HG03196 (cell line): ENCODE data around the gene FRRS1L.

Source experiments
- ATAC-seq: cut with Tn5 transposase; IDR thresholded peaks from one replicate; pipeline ENCODE4 v1.9.1; 2021; ENCODE audit not compliant: unreplicated experiment

FRRS1L gene

DNA sequence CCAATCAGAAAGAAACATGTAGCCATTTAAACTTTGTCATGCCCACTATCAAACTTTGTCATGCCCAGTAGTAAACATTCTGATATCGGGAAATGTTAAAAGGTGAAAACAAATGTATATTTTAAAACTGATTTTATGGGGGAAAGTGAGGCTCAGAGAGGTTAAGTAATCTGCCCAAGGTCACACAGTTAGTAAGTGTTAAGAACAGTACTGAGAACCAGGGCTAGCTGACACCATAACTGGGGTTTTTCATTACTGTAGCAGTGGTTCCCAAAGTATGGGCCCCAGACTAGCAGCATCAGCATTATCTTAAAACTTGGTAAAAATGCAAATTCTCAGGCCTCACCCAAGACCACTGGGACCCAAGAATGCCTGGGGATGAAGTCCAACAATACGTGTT, 9.9 kb upstream of the FRRS1L start:
- no peak for ATAC-seq

DNA sequence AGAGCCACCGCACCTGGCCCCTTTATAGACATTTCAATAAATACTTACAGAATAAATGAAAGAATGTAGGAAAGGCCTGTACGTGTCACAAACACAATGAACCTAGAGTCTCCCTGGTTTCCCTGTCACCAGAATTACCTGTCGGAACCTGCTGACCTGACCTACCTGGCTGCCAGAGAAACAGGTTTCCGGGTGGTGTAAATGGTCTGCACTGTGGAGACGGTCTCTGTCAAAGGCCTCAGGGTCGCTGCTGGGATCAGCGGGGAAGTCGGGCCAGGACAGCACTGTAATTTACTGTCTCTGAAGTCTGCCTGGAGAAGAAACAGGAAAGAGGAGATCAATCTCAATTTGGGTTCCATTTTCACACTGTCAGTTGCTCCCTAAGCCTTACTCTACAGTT, 9.3 kb upstream of the FRRS1L start:
- ATAC-seq = no peak

DNA sequence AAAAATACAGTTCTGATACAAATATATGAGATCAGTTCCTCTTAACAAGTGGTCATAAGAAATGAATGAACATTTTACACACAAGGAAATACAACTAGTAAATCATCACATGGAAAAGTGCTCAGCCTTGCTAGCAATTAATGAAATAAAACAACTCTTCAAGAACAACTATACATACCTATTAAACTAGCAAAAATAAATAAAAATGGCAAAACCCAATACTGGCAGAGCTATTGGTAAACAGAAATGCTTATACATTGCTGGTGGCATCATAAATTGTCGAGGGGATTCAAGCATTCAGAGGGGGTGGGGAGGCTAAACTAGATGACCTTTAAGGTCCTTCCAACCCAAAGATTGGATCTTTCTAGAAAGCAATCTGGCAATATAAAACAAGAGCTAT, 5.9 kb upstream of the FRRS1L start:
- no peak for ATAC-seq

DNA sequence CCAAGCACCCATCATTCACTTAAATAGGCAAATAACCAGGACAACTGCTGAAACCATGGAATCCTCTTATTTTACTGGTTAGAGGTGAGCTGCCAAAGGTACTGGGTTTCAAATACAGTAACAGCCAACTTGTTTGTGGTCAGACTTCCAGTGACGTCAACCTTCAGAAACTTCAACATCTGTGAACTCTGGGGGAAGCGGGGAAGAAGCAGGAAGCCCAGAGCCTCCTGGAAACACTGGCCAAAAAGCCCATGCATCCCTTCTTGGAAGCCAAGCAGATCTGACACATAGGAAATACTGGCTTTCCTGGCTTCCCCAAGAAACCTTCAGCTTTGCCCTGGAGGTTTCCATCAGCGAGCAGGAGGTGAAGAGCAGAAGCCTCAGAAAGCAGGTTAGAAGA, 4.9 kb upstream of the FRRS1L start:
- no peak for ATAC-seq

DNA sequence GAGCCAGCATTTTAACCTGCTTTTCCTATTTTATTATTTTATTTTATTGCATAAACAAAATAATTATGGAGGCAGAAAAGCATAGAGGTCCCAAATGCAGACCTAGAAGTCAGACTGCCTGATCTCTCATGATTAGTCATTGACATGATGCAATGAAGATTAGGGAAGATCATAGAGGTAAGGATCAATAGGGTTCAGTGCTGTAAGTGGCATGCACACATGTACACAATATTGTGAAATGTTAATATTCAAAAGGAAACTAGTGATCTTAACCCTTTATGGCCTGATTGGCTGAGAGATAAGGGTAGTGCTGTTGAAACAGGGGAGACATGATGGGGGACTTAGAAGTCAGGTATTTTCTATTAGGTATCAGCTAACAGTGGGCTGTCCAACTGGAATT, 1.1 kb upstream of the FRRS1L start:
- ATAC-seq = no peak

DNA sequence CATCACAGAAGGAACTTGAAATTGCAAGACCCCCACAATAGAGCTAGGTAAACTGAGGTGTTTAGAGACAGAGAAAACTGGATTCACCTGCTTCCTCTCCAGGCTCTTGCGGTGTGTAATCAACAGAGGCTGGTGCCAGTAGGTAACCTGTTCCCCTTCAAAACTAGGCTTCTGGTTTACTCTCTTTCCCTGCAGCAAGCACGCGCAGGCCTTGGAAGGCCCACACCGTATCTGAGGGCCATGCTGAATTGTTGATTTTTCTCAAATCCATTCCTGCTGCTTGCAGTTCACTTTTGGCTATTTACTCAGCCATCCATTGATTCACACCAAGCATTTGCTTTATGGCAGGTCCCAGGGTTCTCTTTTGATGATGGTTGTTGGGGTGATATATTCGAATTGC, 667 bp upstream of the FRRS1L start:
- no peak for ATAC-seq

DNA sequence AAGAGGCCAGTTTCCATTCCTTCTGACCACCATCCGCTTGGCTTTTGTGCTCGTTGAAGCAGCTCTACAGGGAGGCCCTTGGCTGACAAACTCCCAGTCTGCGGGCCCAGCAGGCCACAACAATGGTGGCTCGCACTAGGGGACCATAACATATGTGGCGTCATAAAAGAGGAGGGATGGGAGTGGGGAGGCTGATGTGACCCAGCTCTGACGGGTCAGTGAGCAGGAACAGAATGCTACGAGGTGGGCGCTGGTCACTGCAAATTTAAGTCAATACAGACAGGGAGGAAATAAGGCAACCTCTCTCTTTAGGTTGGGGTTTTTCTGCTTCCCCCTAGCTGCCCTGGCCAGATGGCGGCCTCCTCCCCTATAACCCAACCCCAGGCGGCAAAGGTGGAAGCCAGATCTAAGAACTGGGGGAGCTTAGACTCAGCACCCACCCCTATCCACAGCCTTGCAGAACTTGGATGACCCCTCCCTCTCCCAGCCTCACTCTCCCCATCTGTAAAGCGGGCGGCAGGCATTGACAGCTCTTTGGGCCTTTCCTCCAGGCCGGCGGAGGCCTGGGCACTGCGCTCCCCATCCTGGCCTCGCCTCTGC, 778 bp downstream of the FRRS1L start:
- ATAC-seq = no peak

DNA sequence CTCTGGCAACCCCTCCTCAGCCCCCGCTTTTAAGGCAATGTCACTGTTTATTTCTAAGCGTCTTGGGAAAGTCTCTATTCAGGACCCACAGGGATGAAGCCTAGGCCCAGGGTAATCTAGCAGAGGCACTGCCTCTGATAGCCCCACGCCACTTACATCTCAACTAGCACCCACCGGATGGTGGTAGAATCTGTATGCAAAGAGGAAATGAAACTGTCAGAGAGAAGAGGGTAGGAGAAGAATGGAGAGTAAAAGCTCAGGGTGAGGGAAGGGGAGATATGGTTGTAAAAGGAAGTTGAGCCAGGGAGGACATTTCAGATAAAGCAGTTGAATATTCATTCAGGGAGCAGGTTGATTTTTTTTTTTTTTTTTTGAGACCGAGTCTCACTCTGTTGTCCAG, 3.0 kb downstream of the FRRS1L start:
- ATAC-seq = no peak

DNA sequence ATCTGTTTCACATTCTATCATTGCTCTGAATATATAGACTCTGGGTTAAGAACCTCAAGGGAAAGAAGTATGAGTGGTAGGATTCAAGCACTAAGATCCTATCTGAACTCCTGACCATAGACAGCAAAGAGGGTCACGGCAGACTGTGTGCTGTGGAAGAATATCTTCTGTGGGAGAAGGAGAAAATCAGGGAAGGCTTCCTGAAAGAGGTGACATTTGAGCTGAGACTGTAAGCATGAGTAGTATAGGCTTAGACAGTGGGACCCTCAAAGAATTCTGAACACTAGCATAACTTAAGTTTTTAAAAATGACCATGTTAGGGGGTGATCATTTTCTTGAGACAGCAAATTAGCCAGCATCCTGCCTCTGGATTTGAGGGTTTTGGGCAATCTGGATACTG, 3.9 kb downstream of the FRRS1L start:
- no peak for ATAC-seq

DNA sequence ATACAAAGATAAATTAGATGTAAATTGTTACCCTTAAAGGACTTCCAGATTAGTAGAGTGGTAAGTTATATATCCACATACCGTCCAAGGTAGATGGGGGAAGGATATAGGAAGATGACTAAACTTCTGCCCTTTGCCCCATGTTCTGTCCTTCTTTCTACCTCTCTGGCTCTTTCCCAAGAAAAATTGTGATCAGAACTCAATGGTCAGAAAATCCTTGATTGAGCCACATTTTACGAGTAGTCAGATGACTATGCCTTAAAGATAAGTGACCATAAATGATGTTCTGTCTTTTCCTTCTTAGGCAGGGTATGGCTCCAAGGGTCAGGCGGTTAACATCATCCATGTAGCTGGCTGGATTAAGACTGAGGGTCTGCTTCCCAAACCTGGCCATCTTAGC, 4.4 kb downstream of the FRRS1L start:
- ATAC-seq = no peak

DNA sequence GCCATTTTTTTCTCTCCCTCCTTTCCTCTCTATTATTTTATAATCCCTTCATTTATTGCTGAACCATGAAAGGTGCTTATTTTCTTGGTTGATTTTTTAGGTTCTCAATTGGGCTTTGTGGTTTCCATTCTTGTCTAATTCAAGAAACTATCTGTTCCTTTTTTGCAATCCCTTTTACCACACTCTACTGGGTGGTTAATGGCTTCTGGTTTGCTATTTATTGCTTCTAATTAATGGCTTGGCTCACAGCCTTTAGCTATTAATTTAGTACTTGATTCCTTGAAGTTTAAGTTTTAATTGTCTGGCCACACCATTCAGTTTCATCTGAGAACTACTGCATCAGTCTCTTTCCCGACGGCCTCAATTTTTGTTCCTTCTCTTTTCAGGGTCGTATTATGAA, 5.6 kb downstream of the FRRS1L start:
- no peak for ATAC-seq

DNA sequence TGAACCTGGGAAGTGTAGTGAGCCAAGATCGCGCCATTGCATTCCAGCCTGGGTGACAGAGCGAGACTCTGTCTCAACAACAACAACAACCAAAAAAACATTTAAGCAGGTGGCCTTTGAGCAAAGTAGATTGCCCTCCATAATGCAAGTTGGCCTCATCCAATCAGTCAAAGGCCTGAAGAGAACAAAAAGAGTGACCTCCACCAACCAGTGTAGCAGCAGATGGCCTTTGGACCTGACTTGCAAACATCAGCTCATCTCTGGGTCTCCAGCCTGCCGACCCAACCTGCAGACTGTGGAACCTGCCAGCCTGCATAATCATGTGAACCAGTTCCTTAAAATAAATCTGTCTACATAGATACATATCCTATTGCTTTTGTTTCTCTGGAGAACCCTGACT, 7.5 kb downstream of the FRRS1L start:
- ATAC-seq = no peak

DNA sequence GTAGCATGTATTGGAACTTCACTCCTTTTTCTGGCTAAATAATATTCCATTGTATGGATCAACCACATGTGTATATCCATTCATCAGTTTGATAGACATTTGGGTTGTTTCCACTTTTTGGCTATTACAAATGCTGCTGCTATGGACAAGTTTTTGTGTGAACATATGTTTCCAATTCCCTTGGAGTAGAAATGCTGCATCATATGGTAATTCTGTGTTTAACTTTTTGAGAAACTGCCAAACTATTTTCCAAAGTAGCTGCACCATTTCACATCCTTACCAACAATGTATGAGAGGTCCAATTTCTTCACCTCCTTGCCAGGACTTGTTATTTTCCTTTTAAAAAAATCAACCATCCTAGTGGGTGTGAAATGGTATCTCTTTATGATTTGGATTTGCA, 8.4 kb downstream of the FRRS1L start:
- ATAC-seq = no peak

DNA sequence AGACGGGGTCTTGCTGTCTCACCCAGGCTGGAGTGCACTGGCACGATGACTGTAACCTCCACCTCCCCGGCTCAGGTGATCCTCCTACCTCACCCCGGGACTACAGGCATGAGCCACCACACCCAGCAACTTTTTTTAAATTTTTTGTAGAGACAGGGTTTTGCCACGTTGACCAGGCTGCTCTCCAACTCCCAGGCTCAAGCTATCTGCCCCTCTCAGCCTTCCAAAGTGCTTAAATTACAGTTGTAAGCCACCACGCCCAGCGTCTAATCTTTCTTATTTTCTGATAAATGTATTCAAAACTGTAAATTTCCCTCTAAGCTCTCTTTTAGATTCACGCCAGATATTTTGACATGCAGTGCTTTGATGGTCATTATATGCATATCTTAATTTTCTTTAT, 10.3 kb downstream of the FRRS1L start:
- no peak for ATAC-seq

DNA sequence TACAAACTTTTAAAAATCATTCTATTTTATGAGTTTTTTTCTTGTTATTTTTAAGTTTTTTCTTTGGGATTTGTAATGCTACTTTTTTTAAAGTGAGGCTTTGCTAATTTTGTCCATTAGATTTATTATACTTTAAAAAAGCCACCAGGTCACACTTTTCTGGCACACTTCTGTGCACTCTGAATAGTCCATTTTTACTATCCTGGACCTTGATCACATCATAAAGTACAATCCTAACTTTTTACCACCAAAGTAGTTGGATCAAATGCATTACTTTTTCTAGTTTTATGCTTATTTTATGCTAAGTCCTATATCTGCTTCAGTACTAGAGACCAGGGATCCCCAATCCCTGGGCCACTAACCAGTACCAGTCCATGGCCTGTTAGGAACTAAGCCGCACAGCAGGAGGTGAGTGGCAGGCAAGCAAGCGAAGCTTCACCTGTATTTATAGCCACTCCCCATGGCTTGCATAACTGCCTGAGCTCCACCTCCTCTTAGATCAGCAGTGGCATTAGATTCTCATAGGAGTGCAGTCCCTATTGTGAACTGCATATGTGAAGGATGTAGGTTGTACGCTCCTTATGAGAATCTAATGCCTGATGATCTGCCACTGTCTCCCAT, 16.0 kb downstream of the FRRS1L start:
- ATAC-seq = no peak

DNA sequence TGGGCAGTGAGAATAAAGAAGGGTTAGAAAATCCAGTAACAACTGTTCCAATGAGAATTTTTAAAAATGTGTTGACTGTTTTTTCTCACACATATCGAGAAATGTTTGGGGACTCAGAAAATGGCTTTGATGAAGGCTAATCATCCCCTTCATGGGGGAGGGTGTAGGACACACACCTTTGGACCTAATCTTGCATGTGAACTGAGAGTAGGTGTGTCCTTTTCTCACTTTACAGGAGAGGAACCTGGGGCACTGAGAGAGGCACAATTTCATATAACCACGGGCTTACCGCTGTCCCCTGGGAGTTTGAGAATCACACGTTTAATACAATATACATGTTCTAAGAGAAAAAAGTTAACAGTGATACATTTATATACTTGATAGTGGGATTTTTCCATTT, 17.3 kb downstream of the FRRS1L start:
- no peak for ATAC-seq

DNA sequence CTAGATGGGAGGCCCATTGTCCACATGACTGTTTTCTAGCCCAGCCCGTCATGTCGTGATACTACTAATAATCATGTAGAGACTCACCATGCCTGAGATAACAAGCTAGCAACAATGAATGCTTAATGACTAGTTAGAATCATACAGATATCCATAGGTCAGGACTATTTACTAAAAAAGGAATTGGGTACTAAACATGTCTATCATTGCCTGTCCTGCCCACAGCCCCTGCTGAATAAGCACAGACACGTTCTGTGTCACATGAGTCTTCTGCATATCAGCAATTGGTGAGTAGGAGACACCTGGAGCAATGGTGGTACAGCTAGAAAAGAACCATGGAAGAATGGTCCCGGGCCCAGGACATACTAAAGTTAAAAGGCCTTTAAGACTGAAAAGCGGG, 18.0 kb downstream of the FRRS1L start:
- no peak for ATAC-seq

DNA sequence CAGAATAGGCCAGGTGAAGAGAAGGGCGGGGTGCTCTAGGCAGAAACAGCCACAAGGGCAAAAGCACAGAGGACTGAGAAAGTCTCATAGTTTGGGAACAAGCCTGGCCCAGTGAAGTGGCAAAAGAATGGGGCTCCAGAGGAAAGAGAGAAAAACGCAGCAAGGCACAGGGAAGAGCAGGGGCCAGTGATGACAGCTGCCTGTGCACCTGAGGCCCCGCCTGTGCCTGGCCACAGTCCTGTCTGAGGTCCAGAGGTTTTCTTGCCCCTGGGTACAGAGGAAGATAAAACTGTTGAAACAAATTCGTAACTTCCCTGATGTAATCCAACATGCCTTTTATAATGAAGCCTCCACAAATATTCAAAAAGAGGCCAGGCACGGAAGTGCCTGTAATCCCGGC, 22.0 kb downstream of the FRRS1L start:
- ATAC-seq = no peak

DNA sequence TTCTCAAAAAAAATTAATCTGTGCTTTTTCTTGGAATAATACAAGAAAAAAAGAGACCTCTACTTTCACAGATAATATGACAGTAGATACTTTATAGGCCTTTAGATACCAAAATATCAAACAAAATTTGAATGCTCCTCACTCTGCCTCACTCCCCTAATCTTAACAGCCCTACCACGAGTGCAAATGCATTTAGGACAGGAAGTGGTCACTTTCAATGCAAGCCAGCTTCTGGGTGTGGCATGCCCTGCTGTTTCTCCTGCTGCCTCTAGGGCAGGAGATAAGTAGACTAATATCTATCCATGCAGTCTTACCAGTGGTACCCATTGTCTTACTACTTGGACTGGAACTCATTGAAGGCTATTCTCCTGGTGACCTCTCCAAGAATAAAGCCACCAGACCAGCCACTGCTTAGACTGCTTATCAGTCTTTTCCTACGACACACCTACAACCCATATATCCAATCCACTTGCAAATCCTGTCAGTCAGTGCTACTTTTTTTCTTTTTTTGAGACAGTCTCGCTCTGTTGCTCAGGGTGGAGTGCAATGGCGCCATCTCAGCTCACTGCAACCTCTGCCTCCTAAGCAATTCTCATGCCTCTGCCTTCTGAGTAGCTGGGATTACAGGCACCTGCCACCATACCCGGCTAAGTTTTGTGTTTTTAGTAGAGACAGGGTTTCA, 23.0 kb downstream of the FRRS1L start:
- ATAC-seq = peak; percentile 97

DNA sequence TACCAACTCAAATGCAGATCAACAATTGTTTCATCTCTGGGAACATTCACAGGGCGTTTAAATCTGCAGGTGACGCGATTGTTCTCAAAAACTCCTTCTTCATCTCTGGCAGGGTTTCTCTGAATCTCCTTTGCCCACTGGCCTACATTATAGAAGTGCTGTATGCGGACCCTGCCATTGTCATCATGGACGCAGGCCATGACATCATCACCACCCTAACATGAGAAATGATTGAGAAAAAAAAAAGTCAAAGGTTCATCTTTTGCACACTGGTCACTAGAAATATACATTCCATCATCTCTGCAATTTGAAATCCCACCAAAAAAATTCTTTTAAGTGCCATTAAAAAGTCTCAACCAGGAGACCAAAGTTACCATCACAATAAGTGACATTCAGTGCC, 25.7 kb downstream of the FRRS1L start:
- ATAC-seq = no peak

DNA sequence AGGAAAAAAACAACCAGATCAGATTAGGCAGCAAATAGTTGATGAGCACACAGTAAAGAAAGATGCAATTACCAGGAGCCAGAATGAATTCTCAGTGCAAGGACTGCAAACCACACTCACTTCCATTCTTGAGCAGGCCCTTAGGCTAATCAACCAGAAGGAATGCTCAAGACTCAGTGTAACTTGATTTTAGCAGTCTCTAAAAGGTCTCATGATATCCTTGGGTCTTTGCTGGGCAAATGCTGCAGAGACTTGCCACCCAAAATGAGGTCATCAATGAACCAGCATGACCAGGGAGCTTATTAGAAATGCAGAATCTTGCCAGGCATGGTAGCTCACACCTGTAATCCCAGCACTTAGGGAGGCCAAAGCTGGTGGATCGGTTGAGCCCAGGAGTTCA, 27.2 kb downstream of the FRRS1L start:
- ATAC-seq = no peak

DNA sequence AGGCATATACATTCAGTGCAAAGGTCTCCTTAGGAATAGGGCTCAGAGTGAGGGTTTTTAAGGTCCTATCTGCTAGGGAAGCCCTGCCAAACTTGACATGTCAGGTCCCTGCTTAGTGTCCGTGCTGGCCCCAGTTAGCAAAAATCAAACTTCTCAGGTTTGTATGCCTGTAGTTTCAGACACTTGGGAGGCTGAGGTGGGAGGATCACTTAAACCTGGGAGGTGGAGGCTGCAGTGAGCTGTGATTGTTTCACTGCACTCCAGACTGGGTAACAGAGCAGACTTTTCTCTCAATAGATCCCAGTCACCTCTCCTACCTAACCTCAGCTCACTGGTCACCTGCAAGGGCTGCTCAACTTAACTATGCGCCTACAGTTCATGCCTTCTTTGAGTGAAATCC, 28.6 kb downstream of the FRRS1L start:
- no peak for ATAC-seq

DNA sequence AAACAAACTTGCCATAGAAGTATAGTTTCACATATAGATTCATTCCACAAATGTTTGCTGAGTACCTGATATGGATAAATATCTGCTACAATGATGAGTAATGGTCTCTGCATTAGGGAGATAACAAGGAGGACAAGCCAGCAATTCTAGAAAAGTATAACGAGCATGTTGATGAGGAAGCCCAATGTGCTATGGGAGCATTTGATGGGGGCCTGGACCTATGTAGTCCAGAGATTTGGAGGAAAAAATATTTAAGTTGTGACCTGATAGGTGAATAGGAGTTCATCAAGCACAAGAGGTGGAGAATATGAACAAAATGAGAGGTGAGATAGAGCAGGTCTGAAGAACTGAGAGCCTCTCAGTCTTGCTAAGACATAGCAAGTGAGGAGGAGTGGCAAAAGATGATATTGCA, 32.9 kb downstream of the FRRS1L start:
- no peak for ATAC-seq
